ENCODE measurements around the gene COL8A2.

COL8A2 gene

GRCh38 chr1:36109041-36109679 is 15.9 kb downstream of the COL8A2 start:
- DNase-seq: no peak

DNA sequence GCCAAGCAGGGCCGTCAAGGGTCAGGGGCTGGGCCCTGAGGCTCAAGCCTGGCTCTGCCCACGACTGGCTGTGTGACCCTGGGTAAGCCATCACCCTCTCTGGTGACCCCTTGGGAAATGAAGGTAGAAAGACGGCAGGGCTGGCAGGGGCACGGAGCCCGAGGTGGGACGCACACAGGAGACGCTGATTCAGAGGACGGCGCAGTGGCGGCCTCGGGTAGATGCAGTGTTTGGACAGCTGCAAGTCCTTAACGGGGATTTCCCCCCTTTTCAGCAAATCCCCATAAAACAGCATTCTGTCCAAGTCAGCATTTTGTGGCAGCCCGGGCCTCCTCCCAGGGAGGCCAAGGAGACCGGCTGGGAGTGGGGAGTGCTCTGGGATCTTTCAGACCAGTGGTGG is 16.7 kb downstream of the COL8A2 start:
- no peak for DNase-seq

DNA sequence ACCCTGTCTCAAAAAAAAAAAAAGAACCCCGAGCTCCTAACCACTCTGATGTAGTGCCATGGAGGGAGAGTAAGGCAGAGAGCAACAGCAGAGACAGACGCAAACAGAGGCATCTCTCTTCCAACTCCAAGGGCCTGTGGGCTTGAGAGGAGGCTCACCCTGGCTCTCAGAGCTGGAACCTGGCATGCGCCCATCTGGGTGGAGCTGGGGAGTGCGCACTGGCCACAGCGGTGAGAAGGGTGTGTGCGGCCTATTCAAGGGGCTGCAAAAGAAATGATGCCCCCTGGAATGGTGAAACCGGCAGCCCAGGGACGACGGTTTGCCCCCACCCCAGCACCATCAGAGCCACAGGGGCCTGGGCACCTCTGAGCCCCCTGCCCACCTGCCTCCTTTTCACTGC is 17.6 kb downstream of the COL8A2 start:
- DNase-seq: no peak

DNA sequence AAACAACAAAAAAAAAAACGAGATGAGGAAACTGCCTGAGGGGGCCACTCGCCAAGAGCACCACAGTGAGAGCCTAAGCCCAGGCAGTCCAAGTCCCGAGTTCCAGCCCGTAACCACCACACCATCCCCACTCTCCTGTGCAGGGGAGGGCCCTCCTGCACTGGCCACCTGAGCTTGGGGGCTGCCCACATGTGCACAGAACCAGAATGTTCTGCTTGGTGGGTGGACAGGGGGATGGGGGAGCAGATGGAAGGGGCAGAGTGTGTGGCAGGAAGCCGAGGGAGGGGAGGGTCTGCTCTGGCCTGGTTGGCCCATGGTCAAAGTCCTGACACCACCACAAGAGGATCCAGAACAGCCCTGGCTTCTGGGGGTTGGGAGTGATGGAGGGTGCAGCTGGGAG is 18.8 kb downstream of the COL8A2 start:
- no peak for DNase-seq

- no peak for DNase-seq
Measured at GRCh38 chr1:36101546-36101945, 23.5 kb downstream of the COL8A2 start.

DNA sequence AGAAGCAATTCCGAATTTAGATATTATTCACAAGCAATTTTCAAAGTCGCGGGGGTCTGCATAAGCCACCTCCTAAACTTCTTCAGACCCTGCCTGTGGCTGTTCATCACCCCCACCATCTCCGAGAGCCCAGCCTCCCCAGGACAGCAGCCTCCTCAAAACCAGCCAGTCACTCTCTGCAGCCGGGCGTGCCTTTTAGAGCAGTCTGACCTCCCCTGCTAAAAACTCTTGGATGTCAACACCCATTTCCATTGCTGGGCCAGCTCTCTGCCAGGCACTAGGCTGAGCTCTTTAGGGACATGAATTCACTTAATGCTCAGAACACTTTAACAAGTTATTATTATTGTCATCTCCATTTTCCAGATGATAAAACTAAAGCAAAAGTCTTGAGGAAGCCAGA is 24.6 kb downstream of the COL8A2 start:
- no peak for DNase-seq

DNA sequence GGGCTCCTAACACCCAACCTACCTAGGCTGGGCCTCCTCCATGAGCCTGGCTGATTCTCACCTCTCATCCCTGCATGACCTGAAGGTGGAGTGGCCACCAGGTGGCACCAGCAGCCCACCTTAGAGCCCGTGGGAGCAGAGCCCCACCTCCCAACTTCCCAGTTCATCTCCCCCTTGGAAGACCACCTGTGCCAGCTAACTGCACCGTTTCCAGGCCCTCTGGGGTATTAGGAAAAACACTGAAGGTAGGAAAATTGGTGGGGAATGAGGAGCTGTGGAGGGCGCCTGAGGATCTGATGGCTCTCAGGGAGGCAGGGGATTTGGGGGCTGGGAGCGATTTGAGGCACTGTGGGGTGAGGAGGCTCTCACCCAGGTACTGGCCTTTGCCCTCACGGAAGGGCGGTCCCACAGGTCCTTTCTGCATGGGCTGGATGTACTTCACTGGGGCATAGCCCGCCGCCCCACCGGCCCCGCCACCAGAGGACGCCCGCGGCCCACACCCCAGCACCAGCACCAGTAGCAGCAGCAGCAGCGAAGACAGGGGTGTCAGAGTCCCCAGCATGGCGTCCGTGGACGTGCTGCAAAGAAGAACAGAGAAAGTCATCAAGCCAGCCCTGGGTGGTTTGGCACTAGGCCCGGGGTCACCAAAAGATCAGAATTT is 25.2 kb downstream of the COL8A2 start:
- DNase-seq: peak; percentile 47

GRCh38 chr1:36098650-36099365 is 26.2 kb downstream of the COL8A2 start:
- DNase-seq: no peak

GRCh38 chr1:36097693-36098585 is 27.1 kb downstream of the COL8A2 start:
- no peak for DNase-seq

DNA sequence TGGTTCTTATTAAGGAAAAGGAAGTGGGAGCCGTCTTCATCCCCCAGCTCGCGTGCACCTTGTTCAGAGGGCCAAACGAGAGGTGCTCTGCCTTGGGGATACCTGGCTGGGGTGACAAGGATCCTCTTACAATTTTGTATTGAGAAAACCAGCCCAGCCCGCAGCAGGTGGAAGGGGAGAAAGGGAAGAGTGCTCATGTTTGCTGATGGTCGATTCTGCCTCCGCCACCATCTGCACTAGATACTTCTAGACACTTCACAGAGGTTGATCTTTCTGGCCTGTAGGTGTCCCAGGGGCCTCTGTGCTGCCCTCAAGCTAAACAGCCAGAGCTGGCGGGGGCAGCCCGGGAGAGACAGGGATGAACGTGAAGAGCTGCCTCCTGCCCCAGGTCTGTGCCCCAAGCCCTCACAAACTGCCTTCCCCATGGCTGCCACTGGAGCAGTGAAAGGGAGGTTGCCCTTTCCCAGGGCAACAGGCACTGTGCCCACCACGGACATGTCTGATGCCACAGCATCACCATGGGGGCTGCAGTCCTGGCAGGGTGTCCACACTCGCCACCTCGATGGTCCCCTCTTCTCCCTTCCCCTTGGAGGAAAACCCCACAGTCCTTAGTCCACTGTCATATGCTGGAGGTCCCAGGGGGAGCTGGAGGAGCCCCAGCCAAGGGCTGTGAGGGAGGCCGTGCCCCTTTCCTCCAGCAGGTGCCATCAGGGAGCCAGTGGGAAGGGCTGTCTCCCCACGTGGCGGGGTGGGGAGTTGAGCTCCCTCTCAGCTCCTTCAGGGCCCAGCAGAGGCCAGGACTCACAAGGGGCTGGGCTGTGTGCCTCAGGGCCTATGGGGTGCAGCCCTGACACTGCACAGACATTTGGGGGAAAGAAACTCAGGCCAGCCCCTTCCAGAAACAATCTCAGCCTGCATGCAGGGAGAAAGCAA is 28.3 kb downstream of the COL8A2 start:
- no peak for DNase-seq

DNA sequence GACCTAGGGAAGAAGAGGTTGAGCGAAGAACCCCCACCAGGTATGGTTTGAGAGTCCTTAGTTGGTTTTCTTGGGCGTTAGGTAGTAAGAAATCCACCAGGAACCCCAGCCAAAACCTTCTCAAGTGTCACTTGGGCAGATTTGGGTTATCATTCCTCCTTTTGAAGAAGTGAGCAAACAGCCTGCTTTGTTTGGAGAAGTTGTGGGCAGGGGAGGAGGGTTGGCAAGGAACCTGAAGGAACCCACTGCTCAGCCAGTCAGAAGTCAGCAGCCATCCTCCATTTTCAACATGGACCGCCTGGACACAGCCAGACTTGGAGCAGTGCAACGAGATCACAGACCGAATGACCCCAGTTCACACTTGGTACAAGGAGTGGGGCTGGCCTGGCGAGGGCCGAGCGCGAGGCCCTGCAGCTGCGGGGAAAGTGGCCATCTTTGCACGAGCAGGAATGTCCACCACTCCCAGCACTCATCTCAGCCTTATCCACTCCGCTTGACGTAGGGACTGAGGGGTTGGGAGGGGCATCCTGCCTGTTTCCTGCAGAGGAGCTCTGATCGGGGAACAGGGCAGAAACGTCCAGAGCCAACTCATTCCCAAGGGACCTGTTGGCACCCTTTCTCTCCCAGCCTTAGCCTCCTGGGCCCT is 29.1 kb downstream of the COL8A2 start:
- no peak for DNase-seq

- DNase-seq: no peak
Measured at GRCh38 chr1:36094621-36095061, 30.4 kb downstream of the COL8A2 start.

GRCh38 chr1:36093929-36094328 is 31.1 kb downstream of the COL8A2 start:
- no peak for DNase-seq

DNA sequence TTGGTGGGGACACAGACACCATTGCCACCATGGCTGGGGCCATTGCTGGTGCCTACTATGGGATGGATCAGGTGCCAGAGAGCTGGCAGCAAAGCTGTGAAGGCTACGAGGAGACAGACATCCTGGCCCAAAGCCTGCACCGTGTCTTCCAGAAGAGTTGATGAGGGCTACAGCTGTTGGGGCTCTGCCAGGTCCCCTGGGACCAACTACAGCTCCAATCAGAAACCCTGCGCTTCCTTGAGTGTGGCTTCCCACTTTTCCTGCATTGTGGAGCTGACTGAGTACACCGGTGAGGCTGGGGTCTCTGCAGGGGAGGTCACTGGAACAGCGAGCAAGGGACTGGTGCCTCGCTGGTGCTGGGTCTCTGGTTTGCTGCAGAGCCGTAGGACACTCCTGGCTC is 31.8 kb downstream of the COL8A2 start:
- no peak for DNase-seq

GRCh38 chr1:36092798-36093185 is 32.2 kb downstream of the COL8A2 start:
- no peak for DNase-seq

DNA sequence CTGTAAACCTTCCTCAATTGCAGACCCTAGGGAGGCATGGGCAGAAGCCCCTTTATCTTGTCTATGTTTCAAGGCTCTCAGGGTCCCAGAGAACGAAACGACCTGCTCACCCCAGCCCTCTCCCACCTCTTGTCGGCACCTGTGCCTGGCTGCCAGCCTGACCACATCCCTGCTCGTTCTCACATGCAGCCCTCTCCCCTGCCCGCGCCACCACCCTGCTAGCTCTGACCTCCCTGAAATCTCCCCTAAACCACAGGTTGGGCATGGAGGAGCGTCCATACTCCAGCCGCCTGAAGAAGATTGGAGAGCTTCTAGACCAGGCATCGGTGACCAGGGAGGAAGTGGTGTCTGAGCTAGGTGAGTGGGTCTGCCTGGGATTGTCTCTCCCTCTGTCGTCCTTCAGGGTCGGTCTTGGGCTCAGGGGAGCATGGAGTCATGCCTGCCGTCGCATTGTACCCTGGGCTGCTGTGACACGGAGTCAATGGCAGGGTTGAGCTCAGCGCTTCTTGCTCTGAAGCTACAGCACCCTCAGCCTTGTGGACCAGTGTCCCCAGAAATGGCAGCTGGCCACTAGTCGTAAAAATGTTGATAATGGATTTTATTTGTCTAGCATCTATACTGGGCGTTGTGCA is 32.7 kb downstream of the COL8A2 start:
- no peak for DNase-seq

DNA sequence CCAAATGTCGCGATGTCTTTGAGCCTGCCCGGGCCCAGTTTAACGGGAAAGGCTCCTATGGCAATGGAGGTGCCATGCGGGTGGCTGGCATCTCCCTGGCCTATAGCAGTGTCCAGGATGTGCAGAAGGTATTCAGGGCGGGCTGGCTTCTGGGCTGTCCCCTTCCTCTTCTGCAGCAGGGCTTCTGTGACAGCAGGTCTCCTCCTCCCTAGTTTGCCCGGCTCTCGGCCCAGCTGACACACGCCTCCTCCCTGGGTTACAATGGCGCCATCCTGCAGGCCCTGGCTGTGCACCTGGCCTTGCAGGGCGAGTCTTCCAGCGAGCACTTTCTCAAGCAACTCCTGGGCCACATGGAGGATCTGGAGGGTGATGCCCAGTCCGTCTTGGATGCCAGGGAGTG is 33.3 kb downstream of the COL8A2 start:
- DNase-seq: no peak

DNA sequence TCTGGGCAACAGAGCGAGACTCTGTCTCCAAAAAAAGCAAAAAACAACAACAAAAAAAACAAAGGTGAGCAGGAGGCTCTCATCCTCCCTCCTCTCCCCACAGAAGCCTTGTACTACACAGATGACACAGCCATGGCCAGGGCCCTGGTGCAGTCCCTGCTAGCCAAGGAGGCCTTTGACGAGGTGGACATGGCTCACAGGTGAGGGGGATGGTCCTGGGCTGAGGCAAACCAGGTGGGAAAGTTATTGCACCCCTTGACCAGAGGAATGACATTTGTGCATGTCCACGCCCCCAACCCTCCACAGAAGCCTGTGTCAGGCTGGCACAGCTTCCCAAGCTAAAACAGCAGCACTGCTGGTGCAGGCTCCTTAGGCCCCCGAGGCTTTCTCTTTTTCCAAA is 33.9 kb downstream of the COL8A2 start:
- no peak for DNase-seq

- no peak for DNase-seq
Measured at GRCh38 chr1:36089393-36090121, 35.5 kb downstream of the COL8A2 start.
